ENCODE results near the gene CADM1.
"Not testable (repeated sequence)": the region's sequence is repeated elsewhere in the genome, so short reads cannot be mapped to it uniquely, and the experiment has no call there.

CADM1 gene

GRCh38 chr11:115481528-115481927 lies 22.7 kb downstream of the CADM1 start:
- no peak overlapping the region for H3K4me3 ChIP-seq (ENCODE audit: low read depth, low read length)

GRCh38 chr11:115480611-115481010 lies 23.6 kb downstream of the CADM1 start:
- H3K4me3 ChIP-seq (ENCODE audit: low read depth, low read length), result no peak overlapping the region

GRCh38 chr11:115477410-115477809 lies 26.8 kb downstream of the CADM1 start:
- H3K4me3 ChIP-seq (ENCODE audit: low read depth, low read length), result no peak overlapping the region

GRCh38 chr11:115476463-115477286 lies 27.5 kb downstream of the CADM1 start:
- H3K4me3 ChIP-seq (ENCODE audit: low read depth, low read length), result no peak overlapping the region

GRCh38 chr11:115475564-115475963 lies 28.7 kb downstream of the CADM1 start:
- no peak overlapping the region for H3K4me3 ChIP-seq (ENCODE audit: low read depth, low read length)

- not testable (repeated sequence) for H3K4me3 ChIP-seq (ENCODE audit: low read depth, low read length)
Observed at GRCh38 chr11:115474306-115474705, 29.9 kb downstream of the CADM1 start.

- no peak overlapping the region for H3K4me3 ChIP-seq (ENCODE audit: low read depth, low read length)
Observed at GRCh38 chr11:115473167-115473566, 31.0 kb downstream of the CADM1 start.

- no peak overlapping the region for H3K4me3 ChIP-seq (ENCODE audit: low read depth, low read length)
Observed at GRCh38 chr11:115471367-115471766, 32.8 kb downstream of the CADM1 start.

GRCh38 chr11:115470928-115471327 lies 33.3 kb downstream of the CADM1 start:
- H3K4me3 ChIP-seq (ENCODE audit: low read depth, low read length), result no peak overlapping the region

GRCh38 chr11:115469361-115469760 lies 34.9 kb downstream of the CADM1 start:
- H3K4me3 ChIP-seq (ENCODE audit: low read depth, low read length), result no peak overlapping the region

GRCh38 chr11:115466122-115466521 lies 38.1 kb downstream of the CADM1 start:
- no peak overlapping the region for H3K4me3 ChIP-seq (ENCODE audit: low read depth, low read length)

- no peak overlapping the region for H3K4me3 ChIP-seq (ENCODE audit: low read depth, low read length)
Observed at GRCh38 chr11:115464269-115464668, 39.9 kb downstream of the CADM1 start.

GRCh38 chr11:115463606-115464005 lies 40.6 kb downstream of the CADM1 start:
- no peak overlapping the region for H3K4me3 ChIP-seq (ENCODE audit: low read depth, low read length)

- no peak overlapping the region for H3K4me3 ChIP-seq (ENCODE audit: low read depth, low read length)
Observed at GRCh38 chr11:115462757-115463156, 41.5 kb downstream of the CADM1 start.

GRCh38 chr11:115462004-115462541 lies 42.1 kb downstream of the CADM1 start:
- H3K4me3 ChIP-seq (ENCODE audit: low read depth, low read length), result no peak overlapping the region

- H3K4me3 ChIP-seq (ENCODE audit: low read depth, low read length), result no peak overlapping the region
Observed at GRCh38 chr11:115460512-115460911, 43.7 kb downstream of the CADM1 start.

- no peak overlapping the region for H3K4me3 ChIP-seq (ENCODE audit: low read depth, low read length)
Observed at GRCh38 chr11:115459563-115459962, 44.7 kb downstream of the CADM1 start.

GRCh38 chr11:115458877-115459276 lies 45.3 kb downstream of the CADM1 start:
- no peak overlapping the region for H3K4me3 ChIP-seq (ENCODE audit: low read depth, low read length)

GRCh38 chr11:115456019-115456418 lies 48.2 kb downstream of the CADM1 start:
- H3K4me3 ChIP-seq (ENCODE audit: low read depth, low read length), result no peak overlapping the region

- no peak overlapping the region for H3K4me3 ChIP-seq (ENCODE audit: low read depth, low read length)
Observed at GRCh38 chr11:115455613-115456012, 48.6 kb downstream of the CADM1 start.

GRCh38 chr11:115454525-115454924 lies 49.7 kb downstream of the CADM1 start:
- H3K4me3 ChIP-seq (ENCODE audit: low read depth, low read length), result no peak overlapping the region

GRCh38 chr11:115453693-115454490 lies 50.3 kb downstream of the CADM1 start:
- no peak overlapping the region for H3K4me3 ChIP-seq (ENCODE audit: low read depth, low read length)
